Measurements from ENCODE around the gene PRSS33.

PRSS33 gene

GRCh38 chr16:2745116-2745890 lies 42.1 kb downstream of the PRSS33 start:
- H3K4me3 ChIP-seq (ENCODE audit: low read depth, low read length): no peak overlapping the region
- TF ChIP-seq CTCF (IDR thresholded peaks at IDR 0.05; ENCODE audit: borderline replicate concordance, insufficient read depth, low read depth, low read length): no peak

- no peak for TF ChIP-seq CTCF (IDR thresholded peaks at IDR 0.05; ENCODE audit: borderline replicate concordance, insufficient read depth, low read depth, low read length)
Observed at GRCh38 chr16:2744711-2745110, 42.6 kb downstream of the PRSS33 start.

GRCh38 chr16:2743007-2743810 lies 44.2 kb downstream of the PRSS33 start:
- no peak overlapping the region for H3K4me3 ChIP-seq (ENCODE audit: low read depth, low read length)
- TF ChIP-seq CTCF (IDR thresholded peaks at IDR 0.05; ENCODE audit: borderline replicate concordance, insufficient read depth, low read depth, low read length): no peak

More at GRCh38 chr16:2744711-2745110, 42.6 kb downstream of the PRSS33 start:
- no peak overlapping the region for H3K4me3 ChIP-seq (ENCODE audit: low read depth, low read length)

GRCh38 chr16:2742323-2743006 lies 44.9 kb downstream of the PRSS33 start:
- H3K4me3 ChIP-seq (ENCODE audit: low read depth, low read length): no peak overlapping the region
- TF ChIP-seq CTCF (IDR thresholded peaks at IDR 0.05; ENCODE audit: borderline replicate concordance, insufficient read depth, low read depth, low read length): no peak

- no peak for TF ChIP-seq CTCF (IDR thresholded peaks at IDR 0.05; ENCODE audit: borderline replicate concordance, insufficient read depth, low read depth, low read length)
- H3K4me3 ChIP-seq (ENCODE audit: low read depth, low read length): no peak overlapping the region
Observed at GRCh38 chr16:2741168-2741567, 46.2 kb downstream of the PRSS33 start.

DNA sequence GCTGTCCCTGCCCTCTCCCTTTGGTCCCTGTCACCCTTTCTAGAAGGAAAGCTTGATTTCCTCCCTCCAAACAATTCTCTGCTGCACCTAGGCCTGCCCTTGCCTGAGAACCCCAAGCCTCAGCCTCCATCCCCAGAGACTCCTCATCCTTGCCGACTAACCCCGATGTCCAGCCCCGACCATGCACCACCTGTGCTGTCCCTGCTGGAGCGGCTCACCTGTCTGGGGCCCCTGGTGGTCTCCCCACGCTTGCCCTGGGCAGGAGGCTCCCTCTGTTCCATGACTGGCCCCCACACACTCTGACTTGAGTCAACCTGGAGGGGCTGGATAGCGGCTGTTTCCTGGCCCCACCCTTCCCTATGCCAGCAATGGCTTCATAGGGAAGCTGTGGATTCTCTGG lies 46.9 kb downstream of the PRSS33 start:
- no peak overlapping the region for H3K4me3 ChIP-seq (ENCODE audit: low read depth, low read length)
- TF ChIP-seq CTCF (IDR thresholded peaks at IDR 0.05; ENCODE audit: borderline replicate concordance, insufficient read depth, low read depth, low read length): no peak

All from GM12875 (cell line).